ENCODE data around the gene IFNA1. TPM values are rescaled to one million over a fixed set of nuclear protein-coding genes. Genes with fewer than 3 reads are reported as not detected.

IFNA1 gene
- total RNA-seq (not detected), polyA plus RNA-seq (ENCODE audit: insufficient read depth in 1 of 8, insufficient read length in 8 of 8, low replicate concordance in 1 of 8) (not detected)
- long read RNA-seq, donor 1 = 0 reads
- long read RNA-seq, donor 2 = 0 reads
- long read RNA-seq, donor 3 = 0 reads
- long read RNA-seq, donor 4 = 0 reads
- long read RNA-seq, donor 5 = 0 reads
- long read RNA-seq, donor 6 = 0 reads
- long read RNA-seq, donor 7 = 0 reads
- long read RNA-seq, donor 8 = 0 reads
- long read RNA-seq, donor 9 = 0 reads
- long read RNA-seq, donor 10 = 0 reads
- long read RNA-seq, donor 11 = 0 reads

DNA sequence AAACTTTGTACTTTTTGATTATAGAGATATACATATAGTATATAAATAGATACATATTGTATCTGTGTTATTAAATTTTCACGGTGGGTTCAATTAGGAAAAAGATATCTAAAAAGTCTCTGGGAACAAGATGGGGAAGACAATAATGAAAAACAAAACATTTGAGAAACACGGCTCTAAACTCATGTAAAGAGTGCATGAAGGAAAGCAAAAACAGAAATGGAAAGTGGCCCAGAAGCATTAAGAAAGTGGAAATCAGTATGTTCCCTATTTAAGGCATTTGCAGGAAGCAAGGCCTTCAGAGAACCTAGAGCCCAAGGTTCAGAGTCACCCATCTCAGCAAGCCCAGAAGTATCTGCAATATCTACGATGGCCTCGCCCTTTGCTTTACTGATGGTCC is at the start of gene IFNA1:
Gene IFNA1 (plus strand): TSS at position 301 of the 400 bp plus-strand sequence. CDS start 69 bp downstream, at position 370.
- DNase-seq = no peak
- Histone ChIP-seq H3K9me3 (replicated peaks; ENCODE audit: control insufficient read depth, low read depth, low read length) (no peaks in the 10 kb centered on the region), H3K4me3 (ENCODE audit: low read length) (no peak within 1 kb of the TSS), H3K27me3 (ENCODE audit: control insufficient read depth, insufficient read depth, low read length) (no peaks in the 10 kb centered on the region), H3K27ac (ENCODE audit: low read length) (no peak within 1 kb of the TSS), H3K36me3 (ENCODE audit: control insufficient read depth, insufficient read depth, low read length) (no peaks in the 10 kb centered on the region), H3K4me1 (ENCODE audit: control insufficient read depth, insufficient read depth, low read length) (no peaks in the 10 kb centered on the region)
- WGBS (ENCODE audit: insufficient coverage) = no CpG with 5 or more reads among the region's 4 CpGs

DNA sequence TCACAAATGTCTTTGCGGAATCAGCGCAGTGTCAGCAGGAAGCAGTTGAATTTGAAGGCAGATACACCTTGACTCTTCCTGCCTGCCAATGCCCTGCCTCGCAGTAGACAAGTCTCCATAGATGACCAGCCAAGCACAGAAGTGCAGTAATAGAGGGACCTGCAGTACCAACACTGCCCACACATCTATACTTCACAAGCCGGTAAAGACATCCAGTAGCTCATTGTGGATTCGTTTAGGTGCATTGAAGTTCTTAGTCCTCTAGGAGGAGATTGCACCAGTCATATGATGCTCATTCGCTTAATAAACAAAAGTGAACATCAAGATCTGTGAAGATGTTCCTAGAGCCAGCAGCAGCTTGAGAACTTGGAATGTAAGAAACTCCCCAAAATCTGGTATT is 48.0 kb upstream of the IFNA1 start:
- DNase-seq = no peak
- peaks cover 3% of the 10 kb centered on the region for H3K4me1 ChIP-seq (ENCODE audit: control insufficient read depth, insufficient read depth, low read length)
- H3K9me3 ChIP-seq (replicated peaks; ENCODE audit: control insufficient read depth, low read depth, low read length) = no peaks in the 10 kb centered on the region
- WGBS (ENCODE audit: insufficient coverage) = 94% methylated on average over 4 of the region's 6 CpGs
- no peak overlapping the region for H3K4me3 ChIP-seq (ENCODE audit: low read length)
- no peak overlapping the region for H3K27ac ChIP-seq (ENCODE audit: low read length)
- H3K36me3 ChIP-seq (ENCODE audit: control insufficient read depth, insufficient read depth, low read length) = no peaks in the 10 kb centered on the region
- H3K27me3 ChIP-seq (ENCODE audit: control insufficient read depth, insufficient read depth, low read length) = peaks cover 21% of the 10 kb centered on the region

DNA sequence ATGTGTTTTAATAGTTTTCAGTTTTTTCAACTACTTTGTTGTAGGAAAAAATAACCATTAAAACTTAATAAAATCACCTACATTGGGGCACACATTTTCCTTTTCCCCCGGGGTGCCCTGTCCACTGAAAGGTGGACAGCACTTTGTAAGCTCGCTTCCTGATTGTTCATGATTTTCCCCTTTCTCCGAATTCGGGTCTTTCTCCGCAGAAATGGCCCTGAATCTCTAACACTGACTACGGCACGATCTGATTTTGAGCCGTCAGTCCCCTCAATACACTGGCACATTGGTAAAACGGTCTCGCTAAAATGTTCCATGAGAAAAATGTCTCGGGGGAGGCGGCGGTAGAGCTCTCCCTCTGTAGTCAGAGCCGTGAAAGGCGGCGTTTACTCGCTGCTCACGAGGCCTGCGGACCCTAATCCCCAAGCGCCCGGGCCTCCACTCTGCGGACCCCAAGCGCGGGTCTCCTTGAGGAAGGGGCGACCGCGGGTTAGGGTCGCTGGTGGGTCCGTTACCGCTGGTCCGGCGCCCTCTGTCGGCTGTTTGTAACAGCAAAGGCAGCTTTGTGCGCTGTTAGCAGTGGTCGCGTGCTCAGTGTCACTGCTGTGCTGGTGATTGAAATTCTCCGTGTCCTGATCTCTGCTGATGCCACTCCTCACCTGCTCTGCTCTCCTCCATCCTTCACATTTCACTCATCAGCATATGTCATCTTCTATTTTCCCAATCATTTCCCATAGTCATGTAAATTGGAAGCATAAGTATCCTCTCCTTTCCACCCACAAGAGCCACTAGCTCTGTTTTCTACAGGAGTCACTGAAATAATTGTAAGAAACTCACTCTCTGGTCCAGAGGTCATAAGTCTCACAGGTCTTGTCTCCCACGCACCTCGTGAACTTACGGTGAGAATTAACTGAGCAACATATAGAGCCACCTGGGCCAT is 44.2 kb upstream of the IFNA1 start:
- H3K4me1 ChIP-seq (ENCODE audit: control insufficient read depth, insufficient read depth, low read length) = peaks cover 3% of the 10 kb centered on the region
- H3K27ac ChIP-seq (ENCODE audit: low read length) = no peak overlapping the region
- WGBS (ENCODE audit: insufficient coverage) = 5% methylated on average over 34 of the region's 40 CpGs
- peak; percentile 46 for DNase-seq
- peak overlapping the region; percentile 42 for H3K4me3 ChIP-seq (ENCODE audit: low read length)
- H3K36me3 ChIP-seq (ENCODE audit: control insufficient read depth, insufficient read depth, low read length) = no peaks in the 10 kb centered on the region
- H3K27me3 ChIP-seq (ENCODE audit: control insufficient read depth, insufficient read depth, low read length) = peaks cover 27% of the 10 kb centered on the region
- no peaks in the 10 kb centered on the region for H3K9me3 ChIP-seq (replicated peaks; ENCODE audit: control insufficient read depth, low read depth, low read length)

DNA sequence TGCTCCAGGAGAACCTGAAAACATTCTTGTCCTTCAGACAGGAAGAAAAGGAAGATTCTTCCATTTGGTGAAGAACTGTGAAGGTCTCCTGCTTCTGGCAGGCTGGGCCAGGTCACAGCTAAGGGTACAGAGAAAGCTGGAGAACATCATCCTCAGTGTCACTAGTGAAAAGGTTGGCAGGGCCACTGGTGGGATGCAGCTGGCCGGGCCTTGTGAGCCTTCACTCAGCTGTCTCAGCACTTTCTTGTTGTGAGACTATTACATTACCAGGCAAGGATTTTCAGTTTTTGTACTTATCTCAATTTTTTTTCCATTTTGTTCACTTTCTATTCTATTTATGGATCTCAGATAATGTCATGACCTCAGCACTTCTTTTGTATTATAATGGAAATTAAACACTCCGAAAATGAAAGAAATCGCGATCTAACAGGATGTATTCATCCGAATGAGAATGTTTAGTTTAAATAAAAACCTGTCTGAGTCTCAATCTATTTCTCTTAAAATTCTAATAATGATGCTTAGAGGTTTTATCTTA is 41.2 kb upstream of the IFNA1 start:
- Histone ChIP-seq H3K9me3 (replicated peaks; ENCODE audit: control insufficient read depth, low read depth, low read length) (no peaks in the 10 kb centered on the region), H3K4me3 (ENCODE audit: low read length) (no peak overlapping the region), H3K4me1 (ENCODE audit: control insufficient read depth, insufficient read depth, low read length) (peaks cover 12% of the 10 kb centered on the region), H3K27me3 (ENCODE audit: control insufficient read depth, insufficient read depth, low read length) (peaks cover 29% of the 10 kb centered on the region), H3K27ac (ENCODE audit: low read length) (no peak overlapping the region), H3K36me3 (ENCODE audit: control insufficient read depth, insufficient read depth, low read length) (no peaks in the 10 kb centered on the region)
- WGBS (ENCODE audit: insufficient coverage) = 60% methylated on average over 1 of the region's 5 CpGs
- no peak for DNase-seq

DNA sequence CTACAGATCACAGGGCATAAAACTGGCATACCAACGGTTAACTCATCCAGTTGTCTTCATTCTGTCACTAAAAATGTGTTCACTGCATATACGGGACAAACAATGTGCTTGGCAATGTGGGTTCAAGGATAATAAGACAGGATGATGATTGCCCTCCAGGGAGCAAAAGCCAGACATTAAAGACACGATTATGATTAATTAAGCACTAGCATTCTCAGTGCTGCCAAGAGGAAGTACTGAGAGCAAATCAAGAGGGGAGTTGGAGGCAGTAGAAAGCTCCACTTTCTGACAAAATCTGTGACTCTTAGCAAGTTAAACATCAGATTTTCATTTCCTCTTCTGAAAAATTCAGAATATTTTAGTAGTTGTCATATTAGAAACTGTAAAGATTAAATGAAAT is 40.3 kb upstream of the IFNA1 start:
- peaks cover 29% of the 10 kb centered on the region for H3K27me3 ChIP-seq (ENCODE audit: control insufficient read depth, insufficient read depth, low read length)
- 14% methylated on average over 1 of the region's 3 CpGs for WGBS (ENCODE audit: insufficient coverage)

DNA sequence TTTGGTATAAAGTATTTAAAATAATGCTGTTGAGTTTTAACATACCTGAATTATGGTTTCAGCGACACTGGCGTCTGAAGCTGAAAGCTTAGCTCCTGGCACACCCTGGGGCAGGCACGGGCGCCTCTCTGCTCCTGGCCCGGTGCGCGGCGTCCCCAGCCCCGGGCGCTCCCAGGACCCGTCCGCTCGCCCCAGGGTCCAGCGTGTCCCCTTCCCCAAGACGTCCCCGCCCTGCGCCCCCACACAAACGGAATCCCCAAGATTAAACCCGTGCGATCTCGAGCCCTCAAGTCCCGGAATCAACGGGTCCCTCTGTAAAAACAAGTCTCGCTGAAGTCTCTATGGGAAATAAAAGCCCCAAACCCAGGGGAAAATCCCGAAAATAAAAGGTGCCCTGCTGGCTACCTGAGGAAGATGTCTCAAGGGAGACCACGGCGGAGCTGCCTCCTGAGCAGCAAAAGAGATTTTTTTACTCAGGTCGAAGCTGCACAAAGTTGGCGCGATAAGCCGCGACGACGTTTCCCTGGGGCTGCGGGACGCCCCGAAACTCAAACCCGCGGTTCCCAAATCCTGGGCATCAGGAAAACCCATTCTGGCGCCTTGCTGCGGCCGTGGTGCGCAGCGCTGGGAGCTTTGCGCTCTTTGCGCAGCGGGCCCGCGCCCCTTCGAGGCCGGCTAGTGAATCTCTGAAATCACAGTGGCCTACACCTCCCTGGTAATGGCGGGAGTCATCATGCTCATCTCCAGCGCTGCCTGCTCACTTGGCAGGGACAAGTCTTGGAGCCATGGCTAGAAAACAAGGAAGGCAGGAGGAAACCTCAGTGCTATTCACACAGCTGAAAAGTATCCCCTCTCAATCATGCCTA is 37.6 kb upstream of the IFNA1 start:
- DNase-seq = no peak
- under 1% methylated on average over 46 of the region's 53 CpGs for WGBS (ENCODE audit: insufficient coverage)

More for the DNA sequence above, 40.3 kb upstream of the IFNA1 start:
- no peak overlapping the region for H3K4me3 ChIP-seq (ENCODE audit: low read length)
- no peak for DNase-seq
- H3K4me1 ChIP-seq (ENCODE audit: control insufficient read depth, insufficient read depth, low read length) = peaks cover 12% of the 10 kb centered on the region
- H3K9me3 ChIP-seq (replicated peaks; ENCODE audit: control insufficient read depth, low read depth, low read length) = no peaks in the 10 kb centered on the region
- no peak overlapping the region for H3K27ac ChIP-seq (ENCODE audit: low read length)
- H3K36me3 ChIP-seq (ENCODE audit: control insufficient read depth, insufficient read depth, low read length) = no peaks in the 10 kb centered on the region

DNA sequence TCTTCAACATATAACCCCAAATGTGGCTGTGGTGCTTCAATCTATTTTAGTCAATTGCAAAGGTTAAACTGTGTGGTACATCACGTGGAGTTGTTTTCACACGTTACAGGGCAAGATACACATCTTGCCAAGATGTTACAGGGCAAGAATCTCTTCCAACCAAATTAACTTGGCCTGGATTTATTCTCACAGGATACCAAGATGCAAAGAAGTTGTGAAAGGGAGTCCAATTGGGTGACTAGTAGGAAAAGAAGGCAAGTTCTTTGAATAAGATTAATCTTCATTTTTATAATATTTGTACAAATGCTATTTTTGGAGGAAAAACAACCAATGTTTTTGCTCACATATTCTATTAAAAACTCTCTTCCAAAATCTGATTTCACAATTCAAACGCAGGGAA is 36.1 kb upstream of the IFNA1 start:
- Histone ChIP-seq H3K4me3 (ENCODE audit: low read length) (no peak overlapping the region), H3K4me1 (ENCODE audit: control insufficient read depth, insufficient read depth, low read length) (peaks cover 8% of the 10 kb centered on the region), H3K9me3 (replicated peaks; ENCODE audit: control insufficient read depth, low read depth, low read length) (no peaks in the 10 kb centered on the region), H3K27me3 (ENCODE audit: control insufficient read depth, insufficient read depth, low read length) (peaks cover 18% of the 10 kb centered on the region), H3K27ac (ENCODE audit: low read length) (no peak overlapping the region), H3K36me3 (ENCODE audit: control insufficient read depth, insufficient read depth, low read length) (no peaks in the 10 kb centered on the region)
- no peak for DNase-seq
- WGBS (ENCODE audit: insufficient coverage) = no CpG with 5 or more reads among the region's 3 CpGs

More for the DNA sequence above, 37.6 kb upstream of the IFNA1 start:
- Histone ChIP-seq H3K4me3 (ENCODE audit: low read length) (peak overlapping the region; percentile 18), H3K27me3 (ENCODE audit: control insufficient read depth, insufficient read depth, low read length) (peaks cover 20% of the 10 kb centered on the region), H3K27ac (ENCODE audit: low read length) (no peak overlapping the region), H3K36me3 (ENCODE audit: control insufficient read depth, insufficient read depth, low read length) (no peaks in the 10 kb centered on the region), H3K9me3 (replicated peaks; ENCODE audit: control insufficient read depth, low read depth, low read length) (no peaks in the 10 kb centered on the region), H3K4me1 (ENCODE audit: control insufficient read depth, insufficient read depth, low read length) (peaks cover 8% of the 10 kb centered on the region)

DNA sequence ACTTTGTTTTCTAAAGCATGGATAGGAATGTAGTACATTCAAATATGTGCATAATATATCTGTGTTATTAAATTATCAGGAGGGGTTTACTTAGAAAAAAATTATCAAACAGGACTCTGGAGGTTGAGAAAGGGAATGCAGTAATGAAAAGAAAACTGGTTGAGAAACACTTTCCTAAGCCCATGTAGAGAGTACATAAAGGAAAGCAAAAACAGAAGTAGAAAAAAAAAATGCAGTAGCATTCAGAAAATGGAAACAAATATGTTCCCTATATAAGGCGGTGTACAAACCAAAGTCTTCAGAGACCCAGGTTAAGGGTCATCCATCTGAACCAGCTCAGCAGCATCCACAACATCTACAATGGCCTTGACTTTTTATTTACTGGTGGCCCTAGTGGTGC is 31.4 kb upstream of the IFNA1 start, which contains the start of gene IFNA8:
Gene IFNA8 (plus strand): TSS at position 301 of the 400 bp plus-strand sequence. CDS start 60 bp downstream, at position 361.
- Histone ChIP-seq H3K9me3 (replicated peaks; ENCODE audit: control insufficient read depth, low read depth, low read length) (no peaks in the 10 kb centered on the region), H3K4me3 (ENCODE audit: low read length) (no peak within 1 kb of the TSS), H3K27me3 (ENCODE audit: control insufficient read depth, insufficient read depth, low read length) (no peaks in the 10 kb centered on the region), H3K27ac (ENCODE audit: low read length) (no peak within 1 kb of the TSS), H3K4me1 (ENCODE audit: control insufficient read depth, insufficient read depth, low read length) (no peaks in the 10 kb centered on the region), H3K36me3 (ENCODE audit: control insufficient read depth, insufficient read depth, low read length) (no peaks in the 10 kb centered on the region)
- DNase-seq = no peak
- WGBS (ENCODE audit: insufficient coverage) = 80% methylated on average over 1 of the region's 1 CpG

DNA sequence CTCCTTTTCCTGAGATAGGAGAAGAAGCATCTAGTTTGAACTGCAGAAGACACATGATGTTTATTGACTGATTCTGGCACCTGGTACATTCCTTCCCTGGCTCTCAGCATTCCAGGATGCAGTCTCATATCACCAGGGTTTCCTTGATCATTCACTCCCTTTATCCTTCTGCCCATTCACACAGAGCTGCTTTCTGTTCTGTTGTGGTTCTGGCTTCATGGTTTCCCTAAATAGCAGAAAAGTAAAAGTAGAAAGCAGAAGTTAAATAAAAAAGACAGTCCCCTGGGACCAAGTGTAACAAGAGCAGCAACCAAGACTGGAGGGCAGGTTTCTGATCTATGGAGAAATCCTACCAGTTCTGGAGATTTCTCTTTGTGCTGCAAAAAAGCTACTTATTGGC is 28.1 kb upstream of the IFNA1 start:
- no peaks in the 10 kb centered on the region for H3K4me1 ChIP-seq (ENCODE audit: control insufficient read depth, insufficient read depth, low read length)
- no peaks in the 10 kb centered on the region for H3K27me3 ChIP-seq (ENCODE audit: control insufficient read depth, insufficient read depth, low read length)
- no peak overlapping the region for H3K4me3 ChIP-seq (ENCODE audit: low read length)
- H3K27ac ChIP-seq (ENCODE audit: low read length) = no peak overlapping the region
- no peaks in the 10 kb centered on the region for H3K36me3 ChIP-seq (ENCODE audit: control insufficient read depth, insufficient read depth, low read length)
- DNase-seq = no peak
- H3K9me3 ChIP-seq (replicated peaks; ENCODE audit: control insufficient read depth, low read depth, low read length) = no peaks in the 10 kb centered on the region

Data from muscle of leg (tissue), 16 donors.